ENCODE data around the gene ATXN1L.
A peak's percentile ranks its signal among the peaks of the same experiment; 100 is the strongest.
"Not testable (repeated sequence)": the region's sequence is repeated elsewhere in the genome, so short reads cannot be mapped to it uniquely, and the experiment has no call there.

ATXN1L gene

GRCh38 chr16:71845639-71846430 lies at the start of gene ATXN1L:
ATXN1L (plus strand) TSS chr16:71845976; CDS start chr16:71849741, 3,765 bp downstream.
- DNase-seq = peak; percentile 95

- DNase-seq = no peak
Observed at GRCh38 chr16:71796501-71797097, 49.2 kb upstream of the ATXN1L start.

DNA sequence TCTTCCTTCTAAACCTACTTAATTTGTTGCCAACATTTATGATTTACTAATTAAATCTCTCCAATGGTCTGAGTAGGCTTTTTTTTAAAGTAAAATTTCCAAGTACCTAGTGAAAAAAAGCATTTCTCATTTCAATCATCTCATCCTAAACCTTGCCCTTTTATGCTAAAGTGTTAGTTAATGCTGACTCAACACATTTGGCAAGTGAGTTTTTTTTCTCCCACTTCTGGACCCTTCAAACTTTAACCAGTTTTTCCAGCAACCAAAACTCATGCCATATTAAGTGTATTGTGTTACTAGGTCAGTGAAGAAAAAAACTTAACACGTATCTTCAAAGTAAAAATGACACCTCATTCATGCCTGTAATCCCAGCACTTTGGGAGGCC lies 42.5 kb upstream of the ATXN1L start:
- DNase-seq = no peak

DNA sequence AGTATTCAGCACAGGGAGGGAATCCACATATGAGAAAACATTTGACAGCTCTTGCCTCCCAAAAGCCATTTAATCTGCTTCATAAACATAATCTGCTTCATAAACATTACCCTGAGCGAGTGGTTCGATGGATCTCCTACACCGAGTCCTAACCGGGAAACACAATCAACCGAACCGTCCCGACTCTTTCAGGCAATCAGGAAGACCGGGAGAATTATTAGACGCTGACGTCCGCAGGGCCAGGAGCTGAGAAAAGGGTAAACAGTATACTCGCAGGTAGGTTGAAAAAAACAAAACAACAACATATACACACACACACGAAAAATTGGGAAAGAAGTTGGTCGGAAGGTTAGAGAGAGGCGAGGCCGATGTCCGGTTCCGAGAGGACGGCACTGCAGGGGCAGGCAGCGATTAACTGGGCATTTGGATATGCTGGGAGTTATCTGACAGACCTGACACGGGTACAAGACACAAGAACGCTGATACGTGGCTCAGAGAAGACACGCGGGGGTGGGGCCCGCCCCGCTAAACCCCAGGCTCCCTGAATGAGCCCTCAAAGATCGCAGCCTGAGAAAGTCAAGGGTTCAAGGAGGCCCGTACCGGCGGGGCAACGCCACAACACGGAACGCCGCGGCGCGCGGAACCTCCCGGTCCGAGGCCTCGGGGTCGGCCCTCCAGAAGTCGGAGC lies 37.7 kb upstream of the ATXN1L start:
- peak in 1 of 2 donors; percentile 30 for DNase-seq

GRCh38 chr16:71808593-71809459 lies 37.0 kb upstream of the ATXN1L start, which contains the start of gene AP1G1:
AP1G1 (minus strand) TSS chr16:71808834; CDS start chr16:71789479, 19,355 bp downstream.
- peak; percentile 79 for DNase-seq

- not testable (repeated sequence) for DNase-seq
Observed at GRCh38 chr16:71810155-71810530, 35.6 kb upstream of the ATXN1L start.

DNA sequence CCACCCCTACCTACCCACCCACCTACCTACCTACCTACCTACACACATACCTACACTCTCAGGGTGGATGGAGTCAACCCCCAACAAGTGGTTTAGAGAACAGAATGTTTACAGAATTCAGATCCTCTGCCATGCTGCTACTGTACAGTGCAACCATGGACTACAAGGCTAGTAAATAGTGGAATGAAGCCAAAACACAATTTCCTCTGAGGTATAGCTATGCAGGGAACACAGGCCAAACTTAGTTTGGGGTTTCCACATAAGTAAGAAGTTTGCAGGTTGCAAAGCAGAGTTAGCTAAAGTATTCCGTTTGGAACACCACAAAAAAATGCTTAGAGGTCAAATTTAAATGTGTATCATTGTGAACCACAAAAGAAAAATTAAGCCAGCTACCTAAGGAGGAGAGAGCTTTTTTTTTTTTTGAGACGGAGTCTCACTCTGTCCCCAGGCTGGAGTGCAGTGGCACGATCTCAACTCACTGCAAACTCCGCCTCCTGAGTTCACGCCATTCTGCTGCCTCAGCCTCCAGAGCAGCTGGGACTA lies 34.4 kb upstream of the ATXN1L start:
- no peak for DNase-seq

GRCh38 chr16:71817155-71817500 lies 28.6 kb upstream of the ATXN1L start:
- DNase-seq = not testable (repeated sequence)

GRCh38 chr16:71826533-71827017 lies 19.2 kb upstream of the ATXN1L start:
- no peak for DNase-seq

DNA sequence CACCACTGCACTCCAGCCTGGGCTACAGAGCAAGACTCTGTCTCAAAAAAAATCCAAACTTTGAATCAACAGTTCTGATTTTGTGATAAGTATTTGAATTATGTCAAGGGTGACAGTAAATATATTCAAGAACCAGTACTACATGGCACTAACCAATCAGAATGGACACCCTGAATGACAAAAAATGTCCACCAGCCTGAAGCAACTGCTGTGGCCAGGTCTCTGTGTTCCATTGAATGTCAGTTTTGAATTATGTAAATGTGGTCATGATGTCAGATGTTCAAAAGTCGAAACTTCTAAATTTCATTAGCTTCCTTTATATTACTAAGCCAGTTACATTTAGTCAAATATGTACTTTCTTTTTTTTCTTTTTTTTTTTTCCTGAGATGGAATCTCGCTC lies 15.4 kb upstream of the ATXN1L start:
- DNase-seq = no peak

DNA sequence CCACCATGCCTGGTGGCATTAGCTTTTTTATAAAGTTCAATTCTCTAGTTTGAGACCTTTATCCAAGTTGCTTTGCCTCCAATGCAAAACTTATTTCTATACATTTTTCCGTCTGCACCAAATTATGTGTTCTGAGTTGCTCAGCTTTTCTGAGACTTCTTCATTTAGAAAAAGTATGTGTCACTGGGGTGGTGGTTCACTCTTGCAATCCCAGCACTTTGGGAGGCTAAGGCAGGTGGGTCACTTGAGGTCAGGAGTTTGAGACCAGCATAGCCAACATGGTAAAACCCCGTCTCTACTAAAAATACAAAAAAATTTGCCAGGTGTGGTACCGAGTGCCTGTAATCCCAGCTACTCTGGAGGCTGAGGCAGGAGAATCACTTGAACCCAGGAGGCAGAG lies 14.1 kb upstream of the ATXN1L start:
- not testable (repeated sequence) for DNase-seq

- DNase-seq = not testable (repeated sequence)
Observed at GRCh38 chr16:71832112-71832511, 13.7 kb upstream of the ATXN1L start.

GRCh38 chr16:71834291-71834690 lies 11.5 kb upstream of the ATXN1L start:
- no peak for DNase-seq

- no peak for DNase-seq
Observed at GRCh38 chr16:71837150-71837549, 8.6 kb upstream of the ATXN1L start.

DNA sequence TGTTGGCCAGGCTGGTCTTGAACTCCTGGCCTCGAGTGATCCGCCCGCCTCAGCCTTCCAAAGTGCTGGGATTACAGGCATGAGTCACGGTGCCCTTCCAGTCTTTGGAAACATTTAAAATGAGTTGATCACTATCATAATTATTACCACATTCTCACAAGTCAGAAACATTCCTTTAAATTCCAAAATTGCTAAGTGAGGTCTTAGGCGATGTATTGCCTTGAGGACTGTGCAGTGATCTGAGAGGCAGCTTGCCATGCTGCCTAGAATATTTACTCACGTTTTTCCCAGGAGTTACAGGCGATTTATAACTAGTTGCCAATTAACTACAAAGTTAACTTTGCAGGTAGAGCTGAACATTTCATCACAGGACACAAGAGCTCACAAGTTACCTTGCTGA lies 5.7 kb upstream of the ATXN1L start:
- DNase-seq = no peak

- DNase-seq = no peak
Observed at GRCh38 chr16:71843572-71843971, 2.2 kb upstream of the ATXN1L start.

- DNase-seq = no peak
Observed at GRCh38 chr16:71846431-71846830, 655 bp downstream of the ATXN1L start.

DNA sequence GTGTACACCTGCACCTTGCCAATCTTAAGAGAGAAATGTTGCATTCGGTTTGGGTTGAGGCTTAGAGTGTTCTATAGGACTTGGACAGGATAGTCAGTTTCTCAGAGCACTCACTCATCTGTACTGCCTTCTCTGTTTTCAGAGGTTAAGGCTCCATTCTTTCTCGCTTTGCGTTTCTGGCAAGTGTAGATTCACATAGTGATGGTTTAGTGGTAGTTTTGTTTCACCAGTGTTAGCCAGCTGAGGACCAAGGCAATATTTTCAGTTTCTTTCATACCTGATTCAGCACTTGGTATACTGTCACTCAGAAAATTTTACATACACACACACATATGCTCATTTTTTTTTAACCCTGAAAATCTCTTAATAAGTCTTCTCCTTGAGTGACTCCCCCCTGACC lies 1.3 kb downstream of the ATXN1L start:
- DNase-seq = no peak

DNA sequence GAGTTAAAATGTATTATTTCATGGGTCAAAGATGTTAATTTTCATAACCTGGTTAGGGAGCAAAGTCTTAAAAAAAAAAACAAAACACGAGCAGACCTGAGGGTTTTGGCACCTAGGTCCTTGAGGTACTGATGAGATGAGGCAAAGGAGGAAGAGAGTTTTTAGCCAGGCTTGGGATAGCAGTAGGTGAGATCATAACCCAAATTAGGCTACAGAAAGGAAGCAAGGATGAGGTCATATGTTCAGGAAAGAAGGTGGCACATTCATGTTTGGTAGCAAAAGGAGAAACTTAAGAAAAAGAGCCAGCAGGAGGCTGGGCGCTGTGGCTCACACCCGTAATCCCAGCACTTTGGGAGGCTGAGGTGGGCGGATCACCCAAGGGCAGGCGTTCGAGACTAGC lies 2.8 kb downstream of the ATXN1L start:
- DNase-seq = no peak

GRCh38 chr16:71851746-71852145 lies 6.0 kb downstream of the ATXN1L start:
- DNase-seq = no peak

DNA sequence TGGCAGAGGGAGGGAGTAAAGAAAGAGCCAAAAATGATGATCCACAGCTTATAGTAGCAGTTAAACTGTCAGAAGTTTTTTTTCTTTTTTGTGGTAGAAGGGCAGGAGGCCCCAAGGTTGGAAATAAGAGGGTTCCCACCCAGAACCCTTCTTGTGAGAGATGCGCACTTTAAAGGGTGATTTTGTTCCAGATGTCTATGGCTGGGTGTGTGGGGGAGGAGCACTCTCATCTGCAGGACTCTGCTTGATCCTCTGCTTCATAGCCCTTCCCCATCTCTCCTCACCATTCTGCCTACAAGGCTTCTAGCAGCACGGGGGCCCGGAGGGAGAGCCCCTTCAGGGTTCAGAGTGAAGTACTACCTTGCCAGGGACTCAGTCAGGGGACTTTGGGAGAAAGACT lies 6.4 kb downstream of the ATXN1L start:
- DNase-seq = no peak

GRCh38 chr16:71852561-71852960 lies 6.8 kb downstream of the ATXN1L start:
- no peak for DNase-seq

- no peak for DNase-seq
Observed at GRCh38 chr16:71853413-71853812, 7.6 kb downstream of the ATXN1L start.
